Caco-2 (cell line): ENCODE data around the gene BCL2. TPM values are rescaled to one million over a fixed set of nuclear protein-coding genes. Genes with fewer than 3 reads are reported as not detected.

Source experiments
- BruUV-seq: library from RNA; stranded (reverse); fragments of 400-500 nt; replicated peaks from 2 replicates; lab custom pipeline; 2021; lab: Mats Ljungman, UMichigan
- CTCF ChIA-PET: fragments of 300-600 bp; sonication (Branson Sonifier 250); formaldehyde crosslinking; loops from one replicate; lab custom pipeline; 2022; ENCODE audit warnings: antibody characterized with exemption; lab: Charles Lee
- POLR2A ChIA-PET: fragments of 300-600 bp; sonication (Branson Sonifier 250); formaldehyde crosslinking; loops from one replicate; lab custom pipeline; 2022; ENCODE audit warnings: antibody characterized with exemption; lab: Charles Lee
- DNase-seq, 2 experiments: peaks; one replicate each; pipeline versions ENCODE4 v3.0.0 to v3.0.0-alpha.2; 2020 to 2022
- H3K27me3 ChIP-seq: replicated peaks from 2 replicates; pipeline ENCODE4 v1.6.0; 2011; ENCODE audit warnings: low read length; ENCODE audit not compliant: control insufficient read depth, insufficient read depth
- H3K36me3 ChIP-seq: 2 replicates; pipeline ENCODE4 v1.5.1; 2011; ENCODE audit warnings: low read length; ENCODE audit not compliant: control insufficient read depth, insufficient read depth
- H3K4me1 ChIP-seq: fragments of 250-450 bp; sonication (Bioruptor Pico); 2 replicates; pipeline ENCODE4 v1.5.1; 2020; ENCODE audit warnings: mild to moderate bottlenecking
- H3K4me3 ChIP-seq: 2 replicates; pipeline ENCODE4 v1.5.1; 2011; ENCODE audit warnings: low read depth, mild to moderate bottlenecking, control low read depth, low read length
- H3K9me3 ChIP-seq: fragments of 250-450 bp; sonication (Bioruptor Pico); 2 replicates; pipeline ENCODE4 v1.5.1; 2020; ENCODE audit warnings: mild to moderate bottlenecking, moderate library complexity
- H3K27ac Mint-ChIP-seq: one replicate; pipeline ENCODE4 v1.8.0; 2022; ENCODE audit warnings: mixed read lengths; ENCODE audit not compliant: unreplicated experiment
- H3K27me3 Mint-ChIP-seq: one replicate; pipeline ENCODE4 v1.8.0; 2022; ENCODE audit warnings: mixed read lengths; ENCODE audit not compliant: insufficient read depth, unreplicated experiment
- H3K36me3 Mint-ChIP-seq: one replicate; pipeline ENCODE4 v1.8.0; 2022; ENCODE audit warnings: mild to moderate bottlenecking, mixed read lengths; ENCODE audit not compliant: insufficient read depth, unreplicated experiment
- H3K4me1 Mint-ChIP-seq: one replicate; pipeline ENCODE4 v1.8.0; 2022; ENCODE audit warnings: low read depth, mixed read lengths; ENCODE audit not compliant: unreplicated experiment
- H3K4me3 Mint-ChIP-seq: one replicate; pipeline ENCODE4 v1.8.0; 2022; ENCODE audit warnings: mild to moderate bottlenecking, moderate library complexity, mixed read lengths; ENCODE audit not compliant: unreplicated experiment
- H3K9me3 Mint-ChIP-seq: one replicate; pipeline ENCODE4 v1.8.0; 2022; ENCODE audit warnings: mixed read lengths; ENCODE audit not compliant: unreplicated experiment
- intact Hi-C: fragments of 100-400 bp; cut with micrococcal nuclease; formaldehyde crosslinking; loops from one replicate; pipeline ENCODE4 v1.10.0; 2022; ENCODE audit not compliant: unreplicated experiment
- total RNA-seq: library from RNA; stranded (reverse); gene quantifications from 2 replicates; pipeline ENCODE4 v1.2.3, GENCODE V29; 2022
- TF ChIP-seq, protein P1 (sequence below), 2 experiments: fragments of 200-600 bp in 1 of 2; IDR thresholded peaks; 1 replicate in 1 of 2; 2 replicates in 1 of 2; pipeline versions ENCODE4 v1.5.1 to v1.8.0; 2011 to 2022; ENCODE audit warnings: antibody characterized with exemption in 1 of 2, control low read depth in 1 of 2, inconsistent platforms in 1 of 2, low read depth in 1 of 2, low read length in 1 of 2, mild to moderate bottlenecking in 1 of 2, moderate library complexity in 1 of 2; ENCODE audit not compliant: insufficient read depth in 1 of 2, severe bottlenecking in 1 of 2, unreplicated experiment in 1 of 2

The BCL2 gene
- total RNA-seq, 1 experiment from 2014 or later = 6.5 TPM

DNA sequence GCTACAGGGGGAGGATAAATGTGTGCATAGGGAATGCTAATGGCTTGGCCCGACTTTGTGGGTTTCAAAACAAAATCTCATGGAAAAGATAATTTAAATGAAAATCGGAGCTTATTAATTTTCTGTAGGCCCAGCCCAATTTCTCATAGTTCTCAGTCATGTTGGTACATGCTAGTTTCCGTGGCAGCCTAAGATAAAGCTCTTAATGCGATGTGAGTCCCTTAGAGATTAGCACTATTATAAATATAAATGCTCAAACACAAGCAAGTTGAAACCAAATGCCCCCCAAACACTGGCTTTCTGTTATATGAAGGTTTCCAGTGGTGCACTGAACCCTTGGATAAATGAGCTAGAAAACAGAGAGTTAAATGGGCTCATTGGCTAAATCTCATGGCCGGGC lies 168.0 kb downstream of the BCL2 start:
- Histone ChIP-seq H3K9me3 (no peaks in the 10 kb centered on the region), H3K27me3 (no peaks in the 10 kb centered on the region), H3K4me3 (no peak overlapping the region), H3K36me3 (no peaks in the 10 kb centered on the region), H3K4me1 (no peaks in the 10 kb centered on the region)
- no peaks in the 10 kb centered on the region for H3K9me3 Mint-ChIP-seq
- H3K27me3 Mint-ChIP-seq = no peaks in the 10 kb centered on the region
- H3K27ac Mint-ChIP-seq = no peak overlapping the region
- no peak for DNase-seq
- no peaks in the 10 kb centered on the region for H3K4me1 Mint-ChIP-seq
- H3K4me3 Mint-ChIP-seq = no peak overlapping the region
- BruUV-seq = no TSS peak
- intact Hi-C loops = no loop called here
- TF ChIP-seq, protein P1, sequence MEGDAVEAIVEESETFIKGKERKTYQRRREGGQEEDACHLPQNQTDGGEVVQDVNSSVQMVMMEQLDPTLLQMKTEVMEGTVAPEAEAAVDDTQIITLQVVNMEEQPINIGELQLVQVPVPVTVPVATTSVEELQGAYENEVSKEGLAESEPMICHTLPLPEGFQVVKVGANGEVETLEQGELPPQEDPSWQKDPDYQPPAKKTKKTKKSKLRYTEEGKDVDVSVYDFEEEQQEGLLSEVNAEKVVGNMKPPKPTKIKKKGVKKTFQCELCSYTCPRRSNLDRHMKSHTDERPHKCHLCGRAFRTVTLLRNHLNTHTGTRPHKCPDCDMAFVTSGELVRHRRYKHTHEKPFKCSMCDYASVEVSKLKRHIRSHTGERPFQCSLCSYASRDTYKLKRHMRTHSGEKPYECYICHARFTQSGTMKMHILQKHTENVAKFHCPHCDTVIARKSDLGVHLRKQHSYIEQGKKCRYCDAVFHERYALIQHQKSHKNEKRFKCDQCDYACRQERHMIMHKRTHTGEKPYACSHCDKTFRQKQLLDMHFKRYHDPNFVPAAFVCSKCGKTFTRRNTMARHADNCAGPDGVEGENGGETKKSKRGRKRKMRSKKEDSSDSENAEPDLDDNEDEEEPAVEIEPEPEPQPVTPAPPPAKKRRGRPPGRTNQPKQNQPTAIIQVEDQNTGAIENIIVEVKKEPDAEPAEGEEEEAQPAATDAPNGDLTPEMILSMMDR (IDR thresholded peaks at IDR 0.05; ENCODE audit: insufficient read depth in 1 of 2, low read depth in 1 of 2, low read length in 1 of 2, severe bottlenecking in 1 of 2, unreplicated experiment in 1 of 2) = no peak
- no peaks in the 10 kb centered on the region for H3K36me3 Mint-ChIP-seq
- POLR2A ChIA-PET = no interaction called here
- CTCF ChIA-PET = no interaction called here

DNA sequence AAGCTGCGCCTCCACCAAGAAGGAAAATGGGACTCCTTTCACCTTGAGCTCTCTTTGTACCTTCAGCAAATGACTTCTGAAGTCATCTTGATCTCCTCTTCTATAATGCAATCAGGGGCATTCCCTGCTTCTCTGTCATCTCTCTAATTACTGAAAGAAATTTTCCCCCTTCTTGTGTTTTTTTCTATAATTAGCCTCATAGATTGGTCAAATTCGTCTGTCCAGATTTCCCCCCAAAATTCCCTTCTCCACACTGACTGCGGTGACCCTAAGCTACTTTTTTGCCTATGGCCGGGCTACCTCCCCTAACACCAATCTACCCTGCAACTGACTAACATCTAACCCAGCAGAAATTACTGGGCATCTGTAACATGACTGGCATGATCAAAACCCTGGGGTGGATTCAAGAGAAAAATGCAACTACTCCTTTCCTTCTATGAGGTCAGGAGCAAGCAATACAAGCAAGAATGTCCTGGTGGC lies 168.6 kb downstream of the BCL2 start:
- no peaks in the 10 kb centered on the region for H3K36me3 Mint-ChIP-seq
- DNase-seq = no peak
- no peaks in the 10 kb centered on the region for H3K4me1 ChIP-seq
- TF ChIP-seq, protein P1 (IDR thresholded peaks at IDR 0.05; ENCODE audit: insufficient read depth in 1 of 2, low read depth in 1 of 2, low read length in 1 of 2, severe bottlenecking in 1 of 2, unreplicated experiment in 1 of 2) = no peak
- no peak overlapping the region for H3K27ac Mint-ChIP-seq
- intact Hi-C loops = no loop called here
- H3K9me3 ChIP-seq = no peaks in the 10 kb centered on the region
- ChIA-PET POLR2A (no interaction called here), CTCF (no interaction called here)
- no TSS peak for BruUV-seq
- H3K4me3 Mint-ChIP-seq = no peak overlapping the region
- no peaks in the 10 kb centered on the region for H3K9me3 Mint-ChIP-seq
- no peak overlapping the region for H3K4me3 ChIP-seq
- no peaks in the 10 kb centered on the region for H3K4me1 Mint-ChIP-seq
- no peaks in the 10 kb centered on the region for H3K36me3 ChIP-seq
- H3K27me3 Mint-ChIP-seq = no peaks in the 10 kb centered on the region
- H3K27me3 ChIP-seq = no peaks in the 10 kb centered on the region

DNA sequence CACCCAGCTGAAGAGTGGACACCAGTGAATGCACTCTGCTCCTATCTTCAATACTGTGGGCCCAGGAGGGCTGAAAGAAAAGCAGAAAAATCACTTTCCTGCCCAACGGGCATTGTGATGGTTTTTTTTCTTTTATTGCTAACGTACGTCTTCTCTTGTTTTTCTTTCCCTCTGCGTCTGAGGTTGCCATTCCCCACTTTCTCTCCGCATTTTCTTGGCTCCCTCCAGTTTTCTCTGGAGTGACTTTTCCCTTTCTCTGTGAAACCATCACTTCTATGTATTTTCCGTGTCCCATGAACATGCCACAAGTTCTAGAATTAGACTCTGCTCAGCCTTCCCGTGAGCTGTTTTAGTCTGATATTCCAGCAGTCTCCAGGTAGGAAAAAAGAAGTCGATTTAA lies 169.2 kb downstream of the BCL2 start:
- no peaks in the 10 kb centered on the region for H3K27me3 Mint-ChIP-seq
- no peak overlapping the region for H3K27ac Mint-ChIP-seq
- CTCF ChIA-PET = no interaction called here
- no peak overlapping the region for H3K4me3 Mint-ChIP-seq
- TF ChIP-seq, protein P1 (IDR thresholded peaks at IDR 0.05; ENCODE audit: insufficient read depth in 1 of 2, low read depth in 1 of 2, low read length in 1 of 2, severe bottlenecking in 1 of 2, unreplicated experiment in 1 of 2) = no peak
- no peak for DNase-seq
- Histone ChIP-seq H3K27me3 (no peaks in the 10 kb centered on the region), H3K36me3 (no peaks in the 10 kb centered on the region), H3K9me3 (no peaks in the 10 kb centered on the region), H3K4me1 (no peaks in the 10 kb centered on the region), H3K4me3 (no peak overlapping the region)
- no peaks in the 10 kb centered on the region for H3K9me3 Mint-ChIP-seq
- H3K4me1 Mint-ChIP-seq = no peaks in the 10 kb centered on the region
- no peaks in the 10 kb centered on the region for H3K36me3 Mint-ChIP-seq
- intact Hi-C loops = no loop called here
- BruUV-seq = no TSS peak
- POLR2A ChIA-PET = no interaction called here
